ENCODE data around the gene LAMB1.
"Not testable (repeated sequence)": the region's sequence is repeated elsewhere in the genome, so short reads cannot be mapped to it uniquely, and the experiment has no call there.

The LAMB1 gene

DNA sequence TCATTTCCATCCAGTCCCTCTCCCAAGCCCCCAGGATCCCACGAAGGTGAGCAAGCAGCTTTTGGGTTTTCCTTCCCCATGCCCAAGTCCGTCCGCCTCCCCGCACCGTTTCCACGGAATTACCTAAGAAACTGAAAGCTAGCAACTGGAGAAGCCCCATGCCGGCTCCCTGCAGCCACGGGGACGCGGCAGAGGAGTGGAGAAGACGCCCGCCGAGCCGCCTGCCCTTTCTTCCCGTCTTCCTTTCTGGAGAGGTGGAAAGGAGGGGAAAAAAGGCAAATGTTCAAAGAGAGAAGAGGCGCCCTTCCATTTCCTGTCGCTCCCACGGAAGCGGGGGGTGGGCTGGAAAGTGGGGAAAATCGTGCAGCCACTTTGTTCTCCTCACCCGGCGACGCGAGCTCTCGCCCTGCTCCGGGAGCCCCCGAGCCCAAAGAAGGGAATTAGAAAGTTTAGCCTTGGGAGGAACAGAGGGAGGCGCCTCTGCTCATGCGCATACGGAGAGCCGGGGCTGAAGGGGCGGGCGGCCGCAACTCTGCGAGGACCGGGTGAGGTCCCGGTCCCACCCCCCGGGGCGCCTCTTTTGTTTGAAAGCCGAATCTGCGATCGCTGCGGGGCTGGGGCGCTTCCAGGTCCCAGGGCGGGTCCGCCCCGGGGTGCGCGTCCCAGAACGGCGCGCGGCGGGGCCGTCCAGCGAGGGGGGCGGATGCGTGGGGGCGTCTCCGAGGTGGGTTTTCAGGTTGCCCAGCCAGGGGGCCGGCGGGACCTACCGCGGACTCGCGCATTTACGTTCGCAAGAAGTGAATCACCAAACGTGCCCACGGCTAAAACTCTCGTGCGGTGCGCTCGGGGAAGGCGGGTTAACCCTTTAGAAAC lies at the start of gene LAMB1:
Gene LAMB1, minus strand, starts transcription at position 436 of the 873 bp plus-strand sequence. Its CDS starts 276 bp downstream, at position 160.
- peak; percentile 14 for DNase-seq

DNA sequence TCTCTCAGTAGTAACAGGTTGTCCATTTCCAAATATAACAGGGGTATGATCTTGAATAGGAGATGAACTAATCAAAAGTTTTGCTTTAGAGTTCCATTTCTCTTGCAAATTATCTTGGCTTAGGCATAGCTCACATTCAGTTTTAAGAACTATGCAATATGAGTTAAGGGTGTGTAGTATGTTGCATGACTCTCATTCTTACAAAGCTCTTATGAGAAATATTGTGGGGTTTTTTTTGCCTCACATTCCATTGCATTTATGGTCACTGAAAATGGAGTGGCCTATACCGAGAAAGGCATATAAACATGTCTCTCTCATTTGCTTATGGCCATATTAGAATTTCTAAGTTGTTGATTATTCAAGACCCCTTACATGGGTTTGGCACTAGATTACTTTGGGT lies 48.5 kb upstream of the LAMB1 start:
- no peak for DNase-seq

DNA sequence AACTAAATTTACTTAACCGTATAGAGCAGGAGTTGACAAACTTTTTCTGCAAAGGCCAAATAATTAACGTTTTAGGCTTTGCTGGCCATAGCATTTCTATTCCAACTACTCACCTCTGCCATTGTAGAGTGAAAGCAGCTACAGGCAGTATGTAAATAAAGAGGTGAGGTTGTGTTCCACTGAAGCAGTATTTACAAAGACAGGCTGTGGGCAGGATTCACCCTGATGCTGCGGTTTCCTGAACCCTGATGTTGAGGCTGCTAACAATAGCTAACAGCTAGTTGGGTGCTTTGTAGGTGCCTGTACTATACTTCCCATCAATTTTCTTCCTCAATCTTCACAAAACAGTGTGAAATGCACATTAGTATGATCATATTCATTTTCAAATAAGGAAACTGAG lies 47.0 kb upstream of the LAMB1 start:
- DNase-seq: no peak

DNA sequence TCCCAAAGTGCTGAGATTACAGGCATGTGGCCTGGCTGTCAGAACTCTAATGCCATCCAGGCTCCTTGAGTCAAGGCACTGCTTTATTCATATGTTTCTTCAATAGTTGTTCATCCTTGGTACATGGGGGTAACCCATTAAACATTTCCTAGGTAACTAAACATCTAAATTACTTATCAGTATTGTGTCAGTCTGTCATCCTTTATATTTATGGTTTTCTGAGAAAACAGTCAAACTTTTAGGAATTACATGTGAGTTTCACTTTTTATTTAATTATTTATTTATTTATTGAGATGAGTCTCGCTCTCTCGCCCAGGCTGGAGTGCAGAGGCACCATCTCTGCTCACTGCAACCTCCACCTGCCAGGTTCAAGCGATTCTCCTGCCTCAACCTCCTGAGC lies 45.5 kb upstream of the LAMB1 start:
- DNase-seq: no peak

DNA sequence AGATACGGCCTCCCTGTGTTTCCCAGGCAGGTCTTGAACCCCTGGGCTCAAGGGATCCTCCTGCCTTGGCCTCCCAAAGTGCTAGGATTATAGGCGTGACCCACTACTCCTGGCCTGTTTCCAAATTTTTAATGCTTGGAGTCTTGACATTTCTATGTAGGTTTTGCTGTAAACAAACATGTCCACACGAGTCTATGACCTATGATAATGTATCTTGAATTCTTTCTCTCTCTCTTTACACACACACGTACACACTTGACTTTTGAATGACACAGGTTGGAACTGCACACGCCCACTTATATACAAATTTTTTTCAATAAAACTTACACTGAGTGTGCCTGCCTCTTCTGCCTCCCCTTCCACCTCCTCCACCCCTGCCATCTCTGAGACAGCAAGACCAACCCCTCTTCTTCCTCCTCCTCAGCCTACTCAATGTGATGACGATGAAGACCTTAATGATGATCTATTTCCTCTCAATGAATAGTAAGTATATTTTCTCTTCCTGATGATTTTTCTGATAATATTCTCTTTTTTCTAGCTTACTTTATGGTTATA lies 44.1 kb upstream of the LAMB1 start:
- DNase-seq: no peak

DNA sequence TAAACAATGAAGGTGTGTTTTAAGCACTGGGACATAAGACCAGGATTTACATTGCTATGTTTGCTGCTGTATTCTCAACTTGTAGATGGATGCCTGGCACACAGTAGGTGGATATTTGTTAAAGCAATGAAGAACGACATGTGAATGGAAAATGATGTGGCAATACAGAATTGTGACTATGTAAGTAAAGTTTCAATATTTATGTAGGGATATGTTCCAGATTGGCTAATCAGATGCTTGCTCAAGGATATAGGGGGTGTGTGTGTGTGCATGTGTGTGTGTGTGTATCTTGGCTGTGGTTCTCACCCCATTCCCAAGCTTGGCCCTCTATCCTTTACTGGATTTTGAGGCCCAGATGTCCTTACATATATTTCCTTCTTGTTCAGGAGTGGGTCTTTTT lies 42.7 kb upstream of the LAMB1 start:
- DNase-seq: no peak

DNA sequence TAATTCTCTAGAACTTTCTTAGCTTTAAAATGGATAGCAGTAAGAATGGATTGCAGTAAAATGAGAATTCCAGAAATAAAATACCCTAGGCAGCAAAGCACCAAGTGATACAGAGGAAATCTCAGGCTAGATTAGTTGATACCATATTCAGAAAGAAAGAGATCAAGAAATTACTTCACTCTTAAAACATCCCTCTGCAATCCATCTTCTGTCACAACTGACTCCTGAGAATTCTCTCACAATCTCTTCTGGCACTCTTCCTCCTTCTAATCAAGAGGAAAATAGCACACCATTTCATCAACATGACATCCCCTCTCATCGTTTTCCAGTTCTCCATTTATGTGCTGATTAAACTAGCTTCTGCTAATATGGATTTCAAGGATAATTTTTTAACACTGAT lies 42.2 kb upstream of the LAMB1 start:
- no peak for DNase-seq

DNA sequence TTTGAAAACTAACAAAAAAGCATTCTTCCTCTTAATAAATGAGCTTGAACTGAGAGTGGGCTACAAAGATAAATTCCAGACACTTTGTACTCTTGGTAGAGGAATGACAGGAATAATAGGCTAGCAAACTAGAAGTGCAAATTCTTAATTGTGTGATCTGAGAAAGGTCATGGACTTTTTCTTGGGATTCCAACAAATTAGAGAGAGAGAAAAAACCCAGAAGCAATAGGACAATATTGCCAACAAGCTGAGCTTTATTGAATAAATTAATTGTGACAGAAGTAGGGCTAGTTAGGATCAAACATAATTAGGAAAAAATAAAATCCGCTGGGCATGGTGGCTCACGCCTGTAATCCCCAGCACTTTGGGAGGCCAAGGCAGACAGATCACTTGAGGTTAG lies 41.4 kb upstream of the LAMB1 start:
- DNase-seq: no peak

DNA sequence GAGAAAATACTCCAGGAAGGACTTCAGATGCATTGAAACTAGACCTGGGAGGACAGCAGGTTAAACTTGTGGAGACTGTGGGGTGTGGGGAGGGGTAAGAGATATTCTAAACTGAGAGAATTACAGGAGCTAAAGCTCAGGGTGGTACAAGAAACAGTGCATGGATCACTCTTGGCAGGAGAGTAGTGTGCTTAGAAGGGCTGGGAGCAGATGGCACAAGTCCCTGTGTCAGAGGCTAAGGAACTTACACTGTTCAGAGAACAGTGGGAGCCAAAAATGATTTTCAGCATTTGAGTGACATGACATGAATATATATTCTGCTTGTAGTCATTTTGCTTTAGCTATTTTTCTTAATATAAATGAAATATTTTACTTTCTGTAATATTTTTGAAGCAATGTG lies 36.0 kb upstream of the LAMB1 start:
- no peak for DNase-seq

DNA sequence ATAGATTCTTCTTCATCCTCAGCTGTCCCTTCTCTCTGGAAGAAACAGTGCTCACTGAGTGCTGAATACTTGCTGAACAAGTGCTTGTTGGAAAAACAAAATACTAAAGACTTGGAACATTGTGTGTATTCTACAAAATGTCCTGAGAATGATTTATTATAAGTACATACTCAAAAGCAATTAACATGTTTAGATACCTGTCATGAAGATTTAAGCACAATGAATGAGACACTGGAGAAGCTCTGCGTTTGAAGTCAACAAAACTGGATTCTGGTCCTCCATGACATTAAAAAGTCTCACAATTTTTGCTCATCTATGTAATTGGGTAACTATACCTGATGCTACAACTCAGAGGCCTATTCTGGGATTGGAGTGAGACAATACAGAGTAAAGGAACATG lies 34.8 kb upstream of the LAMB1 start:
- DNase-seq: no peak

DNA sequence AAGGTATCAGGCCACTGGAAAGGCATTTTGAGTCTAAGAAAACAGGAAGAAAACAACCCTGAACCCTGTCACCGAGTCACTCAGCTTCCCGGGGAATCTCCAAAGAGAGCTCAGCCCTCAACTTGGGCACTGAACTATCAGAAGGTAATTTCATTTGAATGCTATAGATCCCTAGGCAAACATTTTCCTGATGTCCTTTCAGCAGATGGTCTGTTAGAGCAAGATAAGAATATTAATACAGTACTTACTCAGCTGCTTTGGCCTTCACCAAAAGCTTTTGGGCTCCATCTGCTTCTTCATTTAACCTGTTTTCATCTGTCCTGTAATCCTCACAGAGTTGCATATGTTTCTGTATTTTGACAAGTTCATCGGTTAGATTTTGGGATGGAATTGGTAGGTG lies 34.2 kb upstream of the LAMB1 start:
- DNase-seq: no peak

DNA sequence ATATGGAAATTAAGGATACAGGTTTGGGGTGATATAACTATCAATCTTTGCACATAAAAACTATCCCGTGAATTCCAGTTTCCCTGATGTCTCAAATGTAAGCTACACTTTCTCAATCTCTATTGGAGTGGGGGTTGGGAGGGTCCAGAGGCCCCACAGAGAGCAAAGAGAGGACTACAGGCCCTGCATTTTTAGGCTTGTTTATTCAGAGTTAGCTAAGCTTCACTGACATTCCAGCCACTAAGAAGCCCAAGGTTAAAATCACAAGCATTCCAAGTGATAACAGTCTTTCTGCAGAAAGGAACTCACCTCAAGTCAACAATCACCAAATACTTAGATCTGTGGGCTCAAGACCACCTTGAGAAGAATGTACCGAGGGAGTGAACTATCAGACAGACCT lies 31.6 kb upstream of the LAMB1 start:
- no peak for DNase-seq

DNA sequence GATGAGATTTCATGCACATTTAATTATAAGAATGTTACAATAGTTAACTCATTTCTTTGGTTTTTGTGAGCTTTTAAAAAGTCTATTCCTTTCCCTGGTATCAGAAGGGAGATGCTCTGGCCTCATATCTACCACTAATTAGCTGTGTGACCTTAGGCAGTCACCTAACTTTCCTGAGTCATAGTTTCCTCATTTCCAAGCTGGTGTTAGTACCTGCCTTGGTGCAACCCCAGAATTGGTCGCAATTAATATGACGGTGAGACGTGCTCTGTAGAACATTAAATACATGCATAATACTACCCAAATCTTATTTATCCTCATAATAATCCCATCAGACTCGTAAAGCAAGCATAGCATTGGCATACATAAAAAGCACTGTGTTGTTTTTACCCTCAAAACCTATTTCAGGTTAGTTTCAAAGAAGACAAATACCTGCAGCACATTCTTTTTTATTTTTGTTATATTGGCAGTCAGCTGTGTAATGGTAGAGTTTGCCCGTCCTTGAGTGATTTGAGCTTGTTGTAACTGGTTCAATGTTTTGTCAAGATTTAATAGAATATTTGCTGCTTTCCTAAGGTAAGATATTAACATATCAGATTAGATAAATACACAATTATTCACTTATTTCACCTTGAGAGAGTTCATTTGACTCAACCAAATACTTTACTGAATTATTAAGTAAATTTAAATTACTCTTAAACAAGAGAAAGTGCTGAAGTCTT lies 31.0 kb upstream of the LAMB1 start:
- DNase-seq: no peak

DNA sequence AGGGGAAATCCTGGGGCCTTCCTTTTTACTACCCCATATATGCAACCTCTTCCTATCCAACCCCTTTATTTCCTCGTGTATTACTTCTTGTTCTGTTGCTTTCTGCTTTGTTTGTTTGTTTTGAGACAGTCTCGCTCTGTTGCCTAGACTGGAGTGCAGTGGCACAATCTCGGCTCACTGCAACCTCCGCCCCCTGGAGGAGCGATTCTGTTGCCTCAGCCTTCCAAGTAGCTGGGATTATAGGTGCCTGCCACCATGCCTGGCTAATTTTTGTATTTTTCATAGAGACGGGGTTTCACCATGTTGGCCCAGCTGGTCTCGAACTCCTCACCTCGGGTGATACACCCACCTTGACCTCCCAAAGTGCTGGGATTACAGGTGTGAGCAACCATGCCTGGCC lies 30.3 kb upstream of the LAMB1 start:
- DNase-seq: not testable (repeated sequence)

DNA sequence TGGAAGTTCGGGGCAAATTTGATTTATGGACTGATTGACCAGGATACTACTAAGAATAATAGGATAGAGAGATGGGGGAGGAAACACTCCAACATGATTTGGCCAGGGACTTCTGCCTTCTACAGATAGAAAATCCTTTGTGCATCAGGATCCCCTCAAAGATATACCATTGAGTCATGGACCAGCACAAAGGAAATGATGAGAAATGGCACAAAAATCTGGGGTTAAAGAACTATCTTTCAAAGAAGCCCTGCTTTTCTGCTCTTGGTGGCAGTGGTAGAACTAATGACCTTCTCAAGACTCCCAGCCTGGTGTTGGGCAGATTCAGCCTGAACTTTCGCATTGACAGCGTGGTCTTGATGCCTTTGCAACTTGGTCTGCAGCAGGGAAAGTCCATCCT lies 27.6 kb upstream of the LAMB1 start:
- no peak for DNase-seq

DNA sequence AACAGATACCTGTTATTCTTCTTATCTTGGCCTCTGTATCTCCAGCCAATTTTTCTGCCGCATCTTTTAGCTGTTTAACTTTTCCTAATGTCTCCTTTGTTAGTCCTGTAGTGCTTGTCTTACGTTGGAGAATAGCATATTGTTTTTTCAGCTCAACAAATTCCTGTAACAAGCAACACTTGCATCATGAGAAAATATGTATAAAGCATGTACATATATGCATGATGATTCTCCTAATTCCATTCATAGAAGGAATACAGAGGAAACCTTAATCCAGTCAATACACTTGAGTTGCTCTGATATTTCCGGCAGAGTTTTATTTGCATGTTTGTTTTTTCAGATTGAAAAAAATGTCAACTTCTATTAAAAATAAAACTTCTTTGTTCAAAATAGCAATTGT lies 26.1 kb upstream of the LAMB1 start:
- no peak for DNase-seq

DNA sequence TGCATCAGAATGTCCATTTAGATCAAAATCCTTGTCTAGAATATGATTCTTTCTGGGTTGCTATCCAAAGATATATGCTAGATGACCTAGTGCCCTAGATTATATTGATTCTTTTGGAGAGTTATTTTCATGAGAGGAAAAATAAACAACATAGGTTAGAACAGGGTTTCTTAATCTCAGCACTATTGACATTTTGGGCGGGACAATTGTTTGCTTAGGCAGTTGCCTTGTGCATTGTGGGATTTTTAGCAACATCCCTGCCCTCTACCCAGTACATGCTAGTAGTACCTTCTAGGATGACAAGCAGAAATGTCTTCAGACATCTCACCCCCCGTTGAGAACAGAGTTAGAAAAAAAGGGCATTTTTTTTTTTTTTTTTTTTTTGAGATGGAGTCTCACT lies 25.1 kb upstream of the LAMB1 start:
- DNase-seq: no peak

DNA sequence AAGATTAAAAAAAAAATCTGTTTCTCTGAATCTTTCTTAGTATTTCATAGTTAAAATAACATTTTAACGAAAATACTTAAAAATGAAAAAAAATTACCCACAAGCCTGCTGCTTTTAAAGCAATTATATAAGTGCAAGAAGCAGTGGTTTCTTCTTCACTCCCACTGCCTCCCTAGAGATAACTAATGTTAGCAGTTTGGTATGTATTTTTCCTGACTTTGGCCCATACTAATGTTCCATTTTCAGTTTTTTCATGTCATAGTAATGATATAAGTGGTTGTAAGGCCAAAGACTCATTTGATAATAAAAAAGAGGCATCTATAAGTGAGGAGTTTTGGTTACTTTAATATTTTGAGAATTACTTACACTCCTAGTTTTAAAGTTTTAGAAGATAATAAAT lies 24.3 kb upstream of the LAMB1 start:
- DNase-seq: no peak

DNA sequence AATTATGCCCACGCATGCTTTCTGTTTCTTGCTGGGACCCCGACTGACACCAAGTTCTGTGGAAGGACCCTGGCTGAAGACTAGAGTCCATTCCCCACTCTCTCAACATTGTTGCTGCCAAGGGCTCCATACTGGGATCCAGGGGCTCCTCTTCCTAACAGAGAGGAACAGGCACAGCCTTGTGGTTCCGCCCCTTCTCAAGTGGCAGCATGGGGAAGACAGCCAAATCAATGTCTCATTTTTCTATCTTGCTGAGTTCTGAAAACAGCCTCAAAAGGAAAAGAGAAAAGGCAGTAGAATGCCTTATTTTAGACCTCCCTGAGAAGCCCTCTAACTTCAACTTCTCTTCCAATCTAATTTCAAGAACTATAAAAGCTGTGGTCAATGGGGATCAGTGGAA lies 23.7 kb upstream of the LAMB1 start:
- DNase-seq: no peak

DNA sequence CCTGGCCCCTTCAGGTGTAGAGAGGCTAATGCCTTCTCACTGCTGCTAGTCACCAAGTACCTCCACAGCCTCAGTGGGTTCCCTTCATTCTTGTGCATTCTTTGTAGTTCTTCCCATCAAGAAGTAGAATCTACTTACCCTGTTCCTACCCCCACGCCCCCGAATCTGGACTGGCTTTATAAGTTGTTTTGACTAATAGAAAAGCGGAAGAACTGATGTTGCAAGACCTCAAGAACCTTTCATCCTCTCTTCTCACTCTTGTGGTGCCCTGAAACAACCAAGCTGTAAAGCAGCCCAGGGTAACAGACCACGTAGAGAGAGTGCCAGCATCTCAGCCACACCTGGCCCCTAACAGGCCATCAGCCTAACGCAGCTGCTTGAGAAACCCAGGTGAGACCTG lies 23.2 kb upstream of the LAMB1 start:
- DNase-seq: no peak

DNA sequence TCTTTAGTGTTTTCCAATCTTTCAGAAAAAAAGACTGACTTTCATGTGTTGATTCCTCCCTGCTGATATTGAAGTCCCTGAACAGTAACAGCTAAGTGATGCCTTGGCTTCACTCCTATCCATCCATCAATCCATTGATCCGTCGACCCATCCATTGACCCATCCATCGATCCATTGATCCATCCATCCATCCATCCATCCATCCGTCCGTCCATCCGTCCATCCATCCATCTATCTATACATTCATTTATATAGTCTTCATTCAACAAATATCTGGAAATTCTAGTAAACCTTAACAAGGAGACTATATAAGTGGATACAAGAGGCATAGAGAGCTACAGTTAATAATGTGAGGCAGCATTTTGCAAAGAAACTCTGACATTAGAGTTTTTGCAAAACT lies 21.6 kb upstream of the LAMB1 start:
- DNase-seq: no peak

DNA sequence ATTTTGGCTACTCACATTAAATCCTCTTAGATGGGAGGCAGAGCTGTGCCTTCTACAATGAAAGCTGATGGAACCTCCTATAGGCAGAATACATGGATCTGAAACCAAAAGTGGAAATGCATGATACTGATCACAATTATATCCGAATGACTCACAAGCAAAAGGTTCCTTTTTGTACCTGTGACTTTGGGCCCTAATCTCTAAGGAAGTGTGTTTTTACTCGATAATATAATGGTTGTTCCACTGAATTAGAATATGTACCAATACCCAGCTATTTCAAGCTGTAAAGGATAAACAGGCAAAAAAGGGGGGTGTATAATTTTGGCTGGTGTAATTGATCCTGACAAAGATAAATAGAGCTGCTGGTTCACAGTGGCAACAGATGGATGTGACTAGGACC lies 17.6 kb upstream of the LAMB1 start:
- DNase-seq: no peak

DNA sequence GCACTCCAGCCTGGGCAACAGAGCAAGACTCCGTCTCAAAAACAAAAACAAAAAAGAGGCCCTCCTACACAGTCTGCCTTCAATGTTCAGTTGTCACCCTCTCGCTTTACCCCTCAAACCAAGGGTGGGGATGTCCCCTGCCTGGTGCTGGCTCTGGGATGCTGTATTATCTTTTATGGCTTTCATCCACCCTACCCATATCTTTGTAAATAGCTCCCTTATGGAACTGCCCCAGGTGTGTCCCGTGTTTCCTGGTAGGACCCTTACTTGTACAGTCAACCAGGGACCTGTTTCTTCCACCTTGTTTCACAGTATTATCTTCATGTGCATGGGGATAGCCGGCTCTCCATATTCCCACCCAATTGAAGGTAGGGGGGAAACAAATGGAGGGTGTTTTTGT lies 15.7 kb upstream of the LAMB1 start:
- no peak for DNase-seq

DNA sequence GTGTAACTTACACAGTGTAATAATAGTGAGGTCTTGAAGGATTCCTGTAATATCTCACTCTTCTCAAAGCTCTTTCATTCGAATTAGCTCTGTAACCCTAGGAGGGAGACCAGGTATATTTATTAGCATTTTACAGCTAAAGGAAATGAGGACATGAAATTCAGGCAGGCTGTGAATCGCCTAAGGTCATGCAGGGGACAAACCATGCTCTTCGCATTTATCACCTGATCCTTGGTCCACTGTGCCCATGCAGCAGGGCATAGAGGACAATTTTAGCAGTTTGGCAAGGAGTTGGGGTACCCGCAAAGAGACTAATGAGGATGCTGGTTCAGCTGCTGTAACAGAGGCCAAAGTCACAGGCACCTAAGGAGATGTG lies 14.8 kb upstream of the LAMB1 start:
- no peak for DNase-seq

All from activated naive CD4-positive, alpha-beta T cell treated with anti-CD3 and anti-CD28 coated beads, Interleukin-2, amount 50 U/mL, for 16 hours (primary cell).